Activated CD4-positive, alpha-beta T cell treated with anti-CD3 and anti-CD28 coated beads for 36 hours (primary cell): ENCODE measurements around the gene NR2C1. TPM values are rescaled to one million over a fixed set of nuclear protein-coding genes. Genes with fewer than 3 reads are reported as not detected.
A peak's percentile ranks its signal among the peaks of the same experiment; 100 is the strongest.

Experiments used
- ATAC-seq: fragments of 200-7000 bp; cut with Tn5 transposase; one replicate; pipeline ENCODE4 v1.10.0; 2021; ENCODE audit warnings: mild to moderate bottlenecking, moderate library complexity
- CTCF ChIA-PET: fragments of 350-600 bp; sonication (Branson Sonifier 250); formaldehyde crosslinking; loops from one replicate; lab custom pipeline; 2021; ENCODE audit warnings: antibody characterized with exemption; lab: Charles Lee
- POLR2A ChIA-PET: fragments of 350-600 bp; sonication (Branson Sonifier 250); formaldehyde crosslinking; loops from one replicate; lab custom pipeline; 2021; ENCODE audit warnings: antibody characterized with exemption, inconsistent platforms; lab: Charles Lee
- DNase-seq: peaks from one replicate; pipeline ENCODE4 v3.0.0-alpha.2; 2020
- H3K27ac Mint-ChIP-seq: one replicate; pipeline ENCODE4 v1.8.0; 2021; ENCODE audit warnings: mixed read lengths
- H3K27me3 Mint-ChIP-seq: one replicate; pipeline ENCODE4 v1.8.0; 2021; ENCODE audit warnings: mixed read lengths
- H3K36me3 Mint-ChIP-seq: one replicate; pipeline ENCODE4 v1.8.0; 2021; ENCODE audit warnings: low read depth, mixed read lengths
- H3K4me1 Mint-ChIP-seq: one replicate; pipeline ENCODE4 v1.8.0; 2021; ENCODE audit warnings: mixed read lengths
- H3K4me3 Mint-ChIP-seq: one replicate; pipeline ENCODE4 v1.8.0; 2021; ENCODE audit warnings: mild to moderate bottlenecking, moderate library complexity, mixed read lengths
- H3K9me3 Mint-ChIP-seq: one replicate; pipeline ENCODE4 v1.8.0; 2021; ENCODE audit warnings: low read depth, mixed read lengths
- intact Hi-C, 2 experiments: fragments of 100-400 bp; cut with DNase I in 1 of 2; cut with micrococcal nuclease in 1 of 2; formaldehyde crosslinking; loops; one replicate each; pipeline versions ENCODE4 v1.14.2 to v1.15.1; 2022 to 2024; cut with DNase I, micrococcal nuclease
- total RNA-seq, 2 experiments: library from RNA; stranded (reverse); gene quantifications; one replicate each; pipeline ENCODE4 v1.2.3, GENCODE V29; 2021

Gene NR2C1
- total RNA-seq, 2 experiments from 2014 or later: 27.6 to 39.3 TPM

DNA sequence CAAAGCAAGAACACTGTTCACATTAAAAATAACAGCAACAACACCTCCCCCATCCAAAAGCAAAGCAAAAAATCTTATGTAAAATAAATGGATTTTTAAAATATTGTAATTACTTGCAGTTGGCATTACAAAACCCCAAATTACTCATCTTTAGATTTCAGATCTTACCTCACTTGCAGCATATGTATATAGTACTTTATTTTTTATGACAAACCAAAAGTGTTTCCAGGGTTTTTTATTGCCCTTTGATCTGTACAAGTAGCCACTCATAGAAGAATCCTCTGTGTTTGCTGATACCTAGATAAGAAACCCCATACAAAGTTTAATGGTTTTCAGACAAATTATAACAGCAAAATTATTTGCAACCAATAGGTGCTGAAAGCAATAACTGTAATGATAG is 12.2 kb upstream of the NR2C1 start:
- ATAC-seq (peak; percentile 66), DNase-seq (no peak)
- no peaks in the 10 kb centered on the region for H3K9me3 Mint-ChIP-seq
- ChIA-PET POLR2A (interaction anchor here (0.6 kb wide), 1 partner anchor 144 kb away, joined by 3 read pairs; no protein-coding TSS in a partner anchor), CTCF (interaction anchor here (1.4 to 1.5 kb wide), 2 partner anchors 13 to 87 kb away, joined by 4 read pairs; partner anchors contain the start of gene NR2C1)
- no peak overlapping the region for H3K27ac Mint-ChIP-seq
- intact Hi-C loops: no loop called here
- H3K36me3 Mint-ChIP-seq: no peaks in the 10 kb centered on the region
- no peaks in the 10 kb centered on the region for H3K27me3 Mint-ChIP-seq
- no peak overlapping the region for H3K4me3 Mint-ChIP-seq
- H3K4me1 Mint-ChIP-seq: peaks cover 4% of the 10 kb centered on the region

DNA sequence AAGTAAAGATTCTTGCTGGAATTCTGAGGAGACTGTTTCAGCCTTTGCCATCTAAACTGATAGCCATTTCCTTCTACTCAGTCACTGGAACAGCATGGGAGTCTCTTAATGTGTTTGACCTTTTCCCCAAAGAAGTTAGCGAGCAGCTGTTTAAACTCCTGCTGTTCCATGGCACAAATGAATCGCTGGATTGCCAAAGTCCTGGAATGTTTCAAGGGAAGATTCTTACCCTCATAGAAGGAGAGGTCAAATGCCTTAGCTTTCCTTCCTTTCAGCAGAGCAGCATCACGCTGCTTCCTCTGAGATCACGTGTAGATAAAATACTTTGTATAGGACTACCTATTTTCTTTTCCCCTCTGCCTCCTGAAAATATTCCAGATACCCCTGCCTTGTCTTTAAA is 10.5 kb upstream of the NR2C1 start:
- DNase-seq (no peak), ATAC-seq (no peak)
- intact Hi-C loops: no loop called here
- no peaks in the 10 kb centered on the region for H3K9me3 Mint-ChIP-seq
- no peak overlapping the region for H3K4me3 Mint-ChIP-seq
- no peaks in the 10 kb centered on the region for H3K36me3 Mint-ChIP-seq
- CTCF ChIA-PET: interaction anchor here (1.1 to 1.5 kb wide), 2 partner anchors 10 to 89 kb away, joined by 4 read pairs; partner anchors contain the start of gene NR2C1
- H3K27me3 Mint-ChIP-seq: no peaks in the 10 kb centered on the region
- no peak overlapping the region for H3K27ac Mint-ChIP-seq
- POLR2A ChIA-PET: no interaction called here
- peaks cover 4% of the 10 kb centered on the region for H3K4me1 Mint-ChIP-seq

GRCh38 chr12:95083471-95083870 is 10.1 kb upstream of the NR2C1 start:
- Mint-ChIP-seq H3K9me3 (no peaks in the 10 kb centered on the region), H3K27me3 (no peaks in the 10 kb centered on the region), H3K4me3 (no peak overlapping the region), H3K4me1 (peaks cover 4% of the 10 kb centered on the region), H3K36me3 (no peaks in the 10 kb centered on the region), H3K27ac (no peak overlapping the region)
- DNase-seq: no peak
- intact Hi-C loops: no loop called here
- ChIA-PET POLR2A (no interaction called here), CTCF (interaction anchor here (1.1 kb wide), 1 partner anchor 10 kb away, joined by 4 read pairs; the partner anchor contains the start of gene NR2C1)
- ATAC-seq: no peak

- intact Hi-C loops: no loop called here
- Mint-ChIP-seq H3K27me3 (no peaks in the 10 kb centered on the region), H3K27ac (no peak overlapping the region), H3K36me3 (peaks cover 4% of the 10 kb centered on the region), H3K4me3 (no peak overlapping the region), H3K4me1 (peaks cover 2% of the 10 kb centered on the region), H3K9me3 (no peaks in the 10 kb centered on the region)
- DNase-seq (no peak), ATAC-seq (no peak)
- ChIA-PET CTCF (no interaction called here), POLR2A (no interaction called here)
Observed at GRCh38 chr12:95077341-95077740, 3.9 kb upstream of the NR2C1 start.

DNA sequence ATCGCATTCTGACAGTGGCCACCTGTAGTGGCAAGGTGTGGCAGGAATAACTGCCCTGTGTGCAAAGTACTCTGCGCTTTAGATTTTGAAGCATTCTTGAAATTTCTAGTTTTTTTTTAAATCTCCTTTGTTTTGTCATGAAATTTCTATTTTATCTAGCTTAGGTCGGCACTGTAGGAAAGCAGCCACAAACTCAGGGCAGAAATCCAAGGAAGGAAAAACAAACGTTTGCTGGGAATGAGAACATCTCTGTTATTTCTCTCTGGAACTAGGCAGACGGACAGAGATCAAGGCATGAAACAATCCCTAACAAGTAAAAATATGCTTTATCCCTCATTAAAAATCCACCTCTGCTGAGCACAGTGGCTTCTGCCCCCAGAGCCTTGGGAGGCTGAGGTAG is 1.3 kb upstream of the NR2C1 start:
- CTCF ChIA-PET: no interaction called here
- no peak overlapping the region for H3K4me3 Mint-ChIP-seq
- ATAC-seq (no peak), DNase-seq (no peak)
- H3K27me3 Mint-ChIP-seq: no peaks in the 10 kb centered on the region
- no peaks in the 10 kb centered on the region for H3K9me3 Mint-ChIP-seq
- no peak overlapping the region for H3K27ac Mint-ChIP-seq
- POLR2A ChIA-PET: no interaction called here
- H3K4me1 Mint-ChIP-seq: peaks cover 9% of the 10 kb centered on the region
- intact Hi-C loops: loop anchor here in 1 of 2 experiments (5.0 kb wide), 1 partner anchor 398 kb away; the partner anchor contains the start of gene METAP2
- peaks cover 10% of the 10 kb centered on the region for H3K36me3 Mint-ChIP-seq

GRCh38 chr12:95073698-95074520 is 491 bp upstream of the NR2C1 start:
- Mint-ChIP-seq H3K27ac (peak overlapping the region; percentile 80), H3K9me3 (no peaks in the 10 kb centered on the region), H3K4me1 (peaks cover 12% of the 10 kb centered on the region), H3K4me3 (peak overlapping the region; percentile 84), H3K36me3 (peaks cover 14% of the 10 kb centered on the region), H3K27me3 (no peaks in the 10 kb centered on the region)
- POLR2A ChIA-PET: interaction anchor here (0.6 to 2.4 kb wide), 5 partner anchors 70 to 1654 kb away, joined by 4 to 8 read pairs (median 6); partner anchors contain the start of genes FGD6, METAP2, NDUFA12 and VEZT
- no peak for ATAC-seq
- intact Hi-C loops: loop anchor here (1.0 to 5.0 kb wide), 8 partner anchors 29 to 1397 kb away; partner anchors contain the start of genes FGD6 (in 2 of the 2), METAP2 (in 2 of the 2), NDUFA12 (in 2 of the 2) and VEZT (in 2 of the 2)
- DNase-seq: peak; percentile 5
- CTCF ChIA-PET: interaction anchor here (0.6 to 1.5 kb wide), 12 partner anchors 8 to 729 kb away, joined by 3 to 8 read pairs (median 3); partner anchors contain the start of gene NDUFA12

- Mint-ChIP-seq H3K9me3 (no peaks in the 10 kb centered on the region), H3K4me1 (peaks cover 12% of the 10 kb centered on the region), H3K27me3 (no peaks in the 10 kb centered on the region), H3K27ac (no peak overlapping the region), H3K4me3 (no peak overlapping the region), H3K36me3 (peaks cover 21% of the 10 kb centered on the region)
- no peak for DNase-seq
- ATAC-seq: no peak
- ChIA-PET CTCF (no interaction called here), POLR2A (no interaction called here)
- intact Hi-C loops: loop anchor here in 1 of 2 experiments (5.0 kb wide), 1 partner anchor 402 kb away; the partner anchor contains the start of gene METAP2
Observed at GRCh38 chr12:95070378-95070777, 3.0 kb downstream of the NR2C1 start.

GRCh38 chr12:95066091-95066855 is 7.1 kb downstream of the NR2C1 start:
- H3K36me3 Mint-ChIP-seq: peaks cover 34% of the 10 kb centered on the region
- H3K4me1 Mint-ChIP-seq: peaks cover 7% of the 10 kb centered on the region
- DNase-seq (no peak), ATAC-seq (no peak)
- H3K27ac Mint-ChIP-seq: no peak overlapping the region
- CTCF ChIA-PET: interaction anchor here (0.6 kb wide), 1 partner anchor 444 kb away, joined by 3 read pairs; no protein-coding TSS in a partner anchor
- no peak overlapping the region for H3K4me3 Mint-ChIP-seq
- POLR2A ChIA-PET: no interaction called here
- intact Hi-C loops: no loop called here
- H3K9me3 Mint-ChIP-seq: no peaks in the 10 kb centered on the region
- no peaks in the 10 kb centered on the region for H3K27me3 Mint-ChIP-seq

GRCh38 chr12:95060951-95061350 is 12.5 kb downstream of the NR2C1 start:
- Mint-ChIP-seq H3K27ac (no peak overlapping the region), H3K27me3 (no peaks in the 10 kb centered on the region), H3K4me1 (no peaks in the 10 kb centered on the region), H3K4me3 (no peak overlapping the region), H3K9me3 (no peaks in the 10 kb centered on the region), H3K36me3 (peaks cover 36% of the 10 kb centered on the region)
- CTCF ChIA-PET: no interaction called here
- POLR2A ChIA-PET: no interaction called here
- DNase-seq (no peak), ATAC-seq (no peak)
- intact Hi-C loops: no loop called here

- Mint-ChIP-seq H3K4me1 (no peaks in the 10 kb centered on the region), H3K4me3 (no peak overlapping the region)
- POLR2A ChIA-PET: no interaction called here
Observed at GRCh38 chr12:95059984-95060383, 13.4 kb downstream of the NR2C1 start.

GRCh38 chr12:95057424-95057823 is 16.0 kb downstream of the NR2C1 start:
- Mint-ChIP-seq H3K4me3 (no peak overlapping the region), H3K27me3 (no peaks in the 10 kb centered on the region), H3K27ac (no peak overlapping the region), H3K4me1 (no peaks in the 10 kb centered on the region), H3K9me3 (no peaks in the 10 kb centered on the region), H3K36me3 (peaks cover 35% of the 10 kb centered on the region)
- DNase-seq: no peak
- no peak for ATAC-seq
- CTCF ChIA-PET: no interaction called here
- intact Hi-C loops: no loop called here
- POLR2A ChIA-PET: no interaction called here

More at GRCh38 chr12:95059984-95060383, 13.4 kb downstream of the NR2C1 start:
- no peak for ATAC-seq
- Mint-ChIP-seq H3K27ac (no peak overlapping the region), H3K27me3 (no peaks in the 10 kb centered on the region), H3K36me3 (peaks cover 43% of the 10 kb centered on the region), H3K9me3 (no peaks in the 10 kb centered on the region)
- CTCF ChIA-PET: interaction anchor here (0.7 kb wide), 1 partner anchor 340 kb away, joined by 3 read pairs; no protein-coding TSS in a partner anchor
- DNase-seq: no peak
- intact Hi-C loops: no loop called here
